IMR-90 (cell line): ENCODE results near the gene PIAS2. TPM values are rescaled to one million over a fixed set of nuclear protein-coding genes. Genes with fewer than 3 reads are reported as not detected.

Experiments used
- ATAC-seq: fragments of 200-7000 bp; cut with Tn5 transposase; 2 replicates; pipeline ENCODE4 v1.9.1; 2020; ENCODE audit warnings: low read depth, mild to moderate bottlenecking, moderate library complexity
- BruUV-seq: library from RNA; stranded (reverse); fragments of 400-500 nt; replicated peaks from 2 replicates; lab custom pipeline; 2021; lab: Mats Ljungman, UMichigan
- CTCF ChIA-PET: fragments of 300-600 bp; formaldehyde crosslinking; extraction: SDS; loops from one replicate; lab custom pipeline; 2021; ENCODE audit warnings: antibody characterized with exemption; lab: Yijun Ruan, JAX
- POLR2A ChIA-PET: fragments of 300-600 bp; sonication (Branson Sonifier 250); formaldehyde crosslinking; loops from one replicate; lab custom pipeline; 2022; ENCODE audit warnings: antibody characterized with exemption; ENCODE audit not compliant: unreplicated experiment; lab: Charles Lee
- DNase-seq: peaks from one replicate; pipeline ENCODE4 v3.0.0; 2013
- H2AFZ ChIP-seq: replicated peaks from 2 replicates; pipeline ENCODE3; 2013; ENCODE audit warnings: low read length, mild to moderate bottlenecking; ENCODE audit not compliant: poor library complexity
- H2AK5ac ChIP-seq: 2 replicates; pipeline ENCODE4 v1.6.1; 2013; ENCODE audit warnings: low read depth, low read length, inconsistent platforms
- H2AK9ac ChIP-seq: replicated peaks from 2 replicates; pipeline ENCODE3; 2013; ENCODE audit warnings: mild to moderate bottlenecking, low read depth, low read length, moderate library complexity; ENCODE audit not compliant: poor library complexity
- H2BK120ac ChIP-seq: 2 replicates; pipeline ENCODE4 v1.6.1; 2013; ENCODE audit warnings: low read depth, low read length, inconsistent platforms
- H2BK15ac ChIP-seq: 3 replicates; pipeline ENCODE4 v1.6.1; 2013; ENCODE audit warnings: low read depth, low read length, inconsistent platforms
- H2BK20ac ChIP-seq: 2 replicates; pipeline ENCODE4 v1.6.1; 2013; ENCODE audit warnings: low read depth, mild to moderate bottlenecking, inconsistent platforms, low read length, moderate library complexity
- H2BK5ac ChIP-seq: 2 replicates; pipeline ENCODE4 v1.6.1; 2013; ENCODE audit warnings: mild to moderate bottlenecking, low read depth, low read length, inconsistent platforms; ENCODE audit not compliant: poor library complexity, severe bottlenecking
- H3K14ac ChIP-seq: replicated peaks from 2 replicates; pipeline ENCODE4 v1.6.1; 2013; ENCODE audit warnings: low read depth, low read length, inconsistent platforms
- H3K18ac ChIP-seq: 2 replicates; pipeline ENCODE4 v1.6.1; 2013; ENCODE audit warnings: low read depth, low read length, control low read depth
- H3K23ac ChIP-seq: 2 replicates; pipeline ENCODE4 v1.6.1; 2013; ENCODE audit warnings: low read depth, low read length, inconsistent platforms
- H3K27ac ChIP-seq: 2 replicates; pipeline ENCODE4 v1.5.1; 2013; ENCODE audit warnings: mild to moderate bottlenecking, control low read depth, low read length; ENCODE audit not compliant: insufficient read depth
- H3K27me3 ChIP-seq: 2 replicates; pipeline ENCODE4 v1.6.1; 2013; ENCODE audit warnings: low read length; ENCODE audit not compliant: control insufficient read depth, insufficient read depth
- H3K36me3 ChIP-seq: 2 replicates; pipeline ENCODE4 v1.6.1; 2013; ENCODE audit warnings: low read length, mixed read lengths; ENCODE audit not compliant: control insufficient read depth, insufficient read depth
- H3K4ac ChIP-seq: 2 replicates; pipeline ENCODE4 v1.6.1; 2013; ENCODE audit warnings: low read depth, low read length, inconsistent platforms
- H3K4me1 ChIP-seq: 2 replicates; pipeline ENCODE4 v1.6.1; 2013; ENCODE audit warnings: low read length, mixed read lengths; ENCODE audit not compliant: control insufficient read depth, insufficient read depth
- H3K4me2 ChIP-seq: 2 replicates; pipeline ENCODE4 v1.6.1; 2013; ENCODE audit warnings: low read depth, mild to moderate bottlenecking, control low read depth, low read length, moderate library complexity
- H3K4me3 ChIP-seq: 2 replicates; pipeline ENCODE4 v1.5.1; 2013; ENCODE audit warnings: low read depth, mild to moderate bottlenecking, control low read depth, low read length, moderate library complexity; ENCODE audit not compliant: insufficient read depth
- H3K56ac ChIP-seq: 2 replicates; pipeline ENCODE4 v1.6.1; 2013; ENCODE audit warnings: low read length, inconsistent platforms; ENCODE audit not compliant: insufficient read depth; ENCODE audit errors: extremely low read depth
- H3K79me1 ChIP-seq, 2 experiments: 2 replicates each; pipeline ENCODE4 v1.6.1; 2013; ENCODE audit warnings: low read length in 2 of 2, inconsistent platforms in 1 of 2, low read depth in 1 of 2
- H3K9ac ChIP-seq: 2 replicates; pipeline ENCODE4 v1.6.1; 2013; ENCODE audit warnings: low read depth, low read length, control low read depth
- H3K9me1 ChIP-seq: 2 replicates; pipeline ENCODE4 v1.6.1; 2013; ENCODE audit warnings: low read length, inconsistent platforms; ENCODE audit not compliant: insufficient read depth
- H3K9me3 ChIP-seq: 2 replicates; pipeline ENCODE4 v1.6.1; 2013; ENCODE audit warnings: low read length; ENCODE audit not compliant: control insufficient read depth, insufficient read depth
- H4K20me1 ChIP-seq: 2 replicates; pipeline ENCODE4 v1.6.1; 2013; ENCODE audit warnings: low read length, inconsistent platforms; ENCODE audit not compliant: insufficient read depth
- H4K5ac ChIP-seq: 2 replicates; pipeline ENCODE4 v1.6.1; 2013; ENCODE audit warnings: mild to moderate bottlenecking, low read depth, low read length, control low read depth
- H4K8ac ChIP-seq, 2 experiments: 2 replicates each; pipeline ENCODE4 v1.6.1; 2013; ENCODE audit warnings: low read depth in 2 of 2, low read length in 2 of 2, control low read depth in 1 of 2, inconsistent platforms in 1 of 2
- H4K91ac ChIP-seq: 2 replicates; pipeline ENCODE4 v1.6.1; 2013; ENCODE audit warnings: low read depth, low read length, inconsistent platforms; ENCODE audit not compliant: insufficient read depth
- BHLHE40 ChIP-seq: fragments of 150-350 bp; IDR thresholded peaks from 2 replicates; pipeline ENCODE4 v1.6.1; 2016; ENCODE audit warnings: mild to moderate bottlenecking, low read depth, low read length
- CEBPB ChIP-seq: IDR thresholded peaks from 2 replicates; pipeline ENCODE4 v1.6.1; 2012; ENCODE audit warnings: low read depth, low read length, improper control_type of control experiment
- CHD1 ChIP-seq: IDR thresholded peaks from 2 replicates; pipeline ENCODE4 v1.6.1; 2012; ENCODE audit warnings: low read depth, low read length, improper control_type of control experiment
- FOS ChIP-seq: fragments of 150-350 bp; IDR thresholded peaks from 2 replicates; pipeline ENCODE4 v1.6.1; 2016; ENCODE audit warnings: low read depth, low read length
- MAFK ChIP-seq: IDR thresholded peaks from 2 replicates; pipeline ENCODE4 v1.6.1; 2012; ENCODE audit warnings: low read depth, low read length, improper control_type of control experiment
- MAZ ChIP-seq: IDR thresholded peaks from 2 replicates; pipeline ENCODE4 v1.6.1; 2012; ENCODE audit warnings: low read depth, mild to moderate bottlenecking, low read length, improper control_type of control experiment, moderate library complexity, borderline replicate concordance
- MXI1 ChIP-seq: IDR thresholded peaks from 2 replicates; pipeline ENCODE4 v1.6.1; 2012; ENCODE audit warnings: low read depth, mild to moderate bottlenecking, low read length, moderate library complexity, borderline replicate concordance
- NFE2L2 ChIP-seq: fragments of 150-350 bp; IDR thresholded peaks from 2 replicates; pipeline ENCODE4 v1.6.1; 2016; ENCODE audit warnings: low read depth, mild to moderate bottlenecking, low read length
- POLR2A ChIP-seq: IDR thresholded peaks from 2 replicates; pipeline ENCODE4 v1.6.1; 2012; ENCODE audit warnings: mild to moderate bottlenecking, low read depth, low read length
- RAD21 ChIP-seq: IDR thresholded peaks from 2 replicates; pipeline ENCODE4 v1.6.1; 2012; ENCODE audit warnings: low read length, improper control_type of control experiment
- RCOR1 ChIP-seq: IDR thresholded peaks from 2 replicates; pipeline ENCODE4 v1.6.1; 2012; ENCODE audit warnings: mild to moderate bottlenecking, low read length, improper control_type of control experiment; ENCODE audit not compliant: insufficient replicate concordance
- RFX5 ChIP-seq: IDR thresholded peaks from 2 replicates; pipeline ENCODE4 v1.8.0; 2012; ENCODE audit warnings: low read depth, mild to moderate bottlenecking, low read length, moderate library complexity
- SMC3 ChIP-seq: fragments of 150-350 bp; IDR thresholded peaks from 2 replicates; pipeline ENCODE4 v1.6.1; 2016; ENCODE audit warnings: low read depth, mild to moderate bottlenecking, antibody characterized with exemption, low read length, moderate library complexity
- WGBS, 2 experiments: methylation state at CpG; one replicate each; pipeline versions ENCODE4 v1.1.5 to v1.1.7; 2013; ENCODE audit warnings: missing lambda C conversion rate in 2 of 2; ENCODE audit not compliant: insufficient read length in 1 of 2; ENCODE audit errors: extremely low coverage in 2 of 2; 5-methylcytosine and 5-hydroxymethylcytosine counted together
- dilution Hi-C: fragments of 300-500 bp; cut with HindIII; formaldehyde crosslinking; loops from one replicate; pipeline ENCODE4 v1.14.3; 2018; ENCODE audit warnings: low sequenced_read_pairs; ENCODE audit not compliant: unreplicated experiment
- in situ Hi-C: fragments of 300-500 bp; cut with MboI; formaldehyde crosslinking; loops from 3 replicates; pipeline ENCODE4 v1.14.3; 2019; ENCODE audit warnings: low sequenced_read_pairs, inconsistent platforms, mixed read lengths
- intact Hi-C: fragments of 100-400 bp; cut with micrococcal nuclease; formaldehyde crosslinking; loops from 2 replicates; pipeline ENCODE4 v1.10.0; 2022
- polyA plus RNA-seq, 3 experiments: library from polyadenylated mRNA; depleted of rRNA; stranded (reverse); fragments of >200 nt; gene quantifications; 2 replicates each; pipeline ENCODE4 v1.2.3, GENCODE V29; 2012; ENCODE audit warnings: low replicate concordance in 1 of 3
- total RNA-seq: library from RNA; depleted of rRNA; stranded (reverse); fragments of >200 nt; gene quantifications from 2 replicates; pipeline ENCODE4 v1.2.3, GENCODE V29; 2012
- TF ChIP-seq, protein P1 (sequence below): fragments of 150-350 bp; IDR thresholded peaks from 2 replicates; pipeline ENCODE4 v1.6.1; 2017; ENCODE audit warnings: mild to moderate bottlenecking, antibody characterized with exemption, low read length, low read depth
- TF ChIP-seq, protein P2 (sequence below): conservative IDR thresholded peaks from 2 replicates; pipeline ENCODE4 v1.5.1; 2012; ENCODE audit warnings: mild to moderate bottlenecking, low read depth, low read length, improper control_type of control experiment
- TF ChIP-seq, protein P3 (sequence below): fragments of 150-350 bp; IDR thresholded peaks from 2 replicates; pipeline ENCODE4 v1.6.1; 2016; ENCODE audit warnings: low read depth, mild to moderate bottlenecking, low read length, moderate library complexity, borderline replicate concordance

PIAS2 gene
- total and polyA plus RNA-seq, 2 of the 4 experiments (the other 2 are of a cell fraction), result 15.1 to 28.9 TPM

DNA sequence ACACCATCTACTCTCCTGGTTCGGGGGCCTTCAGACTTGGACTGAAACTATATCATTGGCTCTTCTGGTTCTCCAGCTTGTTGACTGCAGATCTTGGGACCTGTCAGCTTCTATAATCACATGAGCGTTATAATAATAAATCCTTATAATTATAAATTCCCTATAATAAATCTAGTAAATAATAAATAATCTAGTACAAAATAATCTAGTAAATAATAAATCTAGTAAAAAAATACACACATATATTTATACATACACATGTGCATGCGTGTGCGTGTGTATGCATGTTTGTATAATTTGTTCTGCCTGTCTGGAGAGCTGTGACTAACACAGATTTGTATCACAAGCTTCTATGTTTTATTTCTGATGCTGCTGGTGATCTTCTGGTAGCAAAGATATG lies 40.9 kb upstream of the PIAS2 start:
- no TSS peak for BruUV-seq
- WGBS, 2 experiments, result no CpG with 5 or more reads among the region's 4 CpGs
- DNase-seq, result no peak

More for the DNA sequence above, 40.9 kb upstream of the PIAS2 start:
- no peak overlapping the region for H3K18ac ChIP-seq
- dilution Hi-C loops (no loop called here), intact Hi-C loops (no loop called here), in situ Hi-C loops (no loop called here)
- no peaks in the 10 kb centered on the region for H3K79me1 ChIP-seq
- H3K27ac ChIP-seq, result no peak overlapping the region
- H3K4me2 ChIP-seq, result no peak overlapping the region
- H3K9ac ChIP-seq, result no peak overlapping the region
- ChIA-PET POLR2A (no interaction called here), CTCF (interaction anchor here (0.7 kb wide), 1 partner anchor 1392 kb away, joined by 4 read pairs; no protein-coding TSS in a partner anchor)
- H2BK20ac ChIP-seq, result no peak overlapping the region
- no peak overlapping the region for H2AK9ac ChIP-seq
- no peak overlapping the region for H3K56ac ChIP-seq
- no peak overlapping the region for H3K14ac ChIP-seq
- no peak overlapping the region for H3K23ac ChIP-seq
- H3K36me3 ChIP-seq, result no peaks in the 10 kb centered on the region
- no peak overlapping the region for H2BK5ac ChIP-seq
- H4K91ac ChIP-seq, result no peak overlapping the region
- no peaks in the 10 kb centered on the region for H3K27me3 ChIP-seq
- no peaks in the 10 kb centered on the region for H3K9me1 ChIP-seq
- no peak overlapping the region for H4K8ac ChIP-seq
- no peak overlapping the region for H3K4ac ChIP-seq
- TF ChIP-seq, protein P1, sequence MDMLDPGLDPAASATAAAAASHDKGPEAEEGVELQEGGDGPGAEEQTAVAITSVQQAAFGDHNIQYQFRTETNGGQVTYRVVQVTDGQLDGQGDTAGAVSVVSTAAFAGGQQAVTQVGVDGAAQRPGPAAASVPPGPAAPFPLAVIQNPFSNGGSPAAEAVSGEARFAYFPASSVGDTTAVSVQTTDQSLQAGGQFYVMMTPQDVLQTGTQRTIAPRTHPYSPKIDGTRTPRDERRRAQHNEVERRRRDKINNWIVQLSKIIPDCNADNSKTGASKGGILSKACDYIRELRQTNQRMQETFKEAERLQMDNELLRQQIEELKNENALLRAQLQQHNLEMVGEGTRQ, result no peak
- TF ChIP-seq RCOR1 (no peak), RAD21 (no peak), MAFK (no peak), NFE2L2 (no peak), SMC3 (no peak), POLR2A (no peak), BHLHE40 (no peak), MAZ (no peak), CHD1 (no peak), FOS (no peak), RFX5 (no peak), CEBPB (no peak), MXI1 (no peak)
- TF ChIP-seq, protein P2, sequence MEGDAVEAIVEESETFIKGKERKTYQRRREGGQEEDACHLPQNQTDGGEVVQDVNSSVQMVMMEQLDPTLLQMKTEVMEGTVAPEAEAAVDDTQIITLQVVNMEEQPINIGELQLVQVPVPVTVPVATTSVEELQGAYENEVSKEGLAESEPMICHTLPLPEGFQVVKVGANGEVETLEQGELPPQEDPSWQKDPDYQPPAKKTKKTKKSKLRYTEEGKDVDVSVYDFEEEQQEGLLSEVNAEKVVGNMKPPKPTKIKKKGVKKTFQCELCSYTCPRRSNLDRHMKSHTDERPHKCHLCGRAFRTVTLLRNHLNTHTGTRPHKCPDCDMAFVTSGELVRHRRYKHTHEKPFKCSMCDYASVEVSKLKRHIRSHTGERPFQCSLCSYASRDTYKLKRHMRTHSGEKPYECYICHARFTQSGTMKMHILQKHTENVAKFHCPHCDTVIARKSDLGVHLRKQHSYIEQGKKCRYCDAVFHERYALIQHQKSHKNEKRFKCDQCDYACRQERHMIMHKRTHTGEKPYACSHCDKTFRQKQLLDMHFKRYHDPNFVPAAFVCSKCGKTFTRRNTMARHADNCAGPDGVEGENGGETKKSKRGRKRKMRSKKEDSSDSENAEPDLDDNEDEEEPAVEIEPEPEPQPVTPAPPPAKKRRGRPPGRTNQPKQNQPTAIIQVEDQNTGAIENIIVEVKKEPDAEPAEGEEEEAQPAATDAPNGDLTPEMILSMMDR, result no peak
- TF ChIP-seq, protein P3, sequence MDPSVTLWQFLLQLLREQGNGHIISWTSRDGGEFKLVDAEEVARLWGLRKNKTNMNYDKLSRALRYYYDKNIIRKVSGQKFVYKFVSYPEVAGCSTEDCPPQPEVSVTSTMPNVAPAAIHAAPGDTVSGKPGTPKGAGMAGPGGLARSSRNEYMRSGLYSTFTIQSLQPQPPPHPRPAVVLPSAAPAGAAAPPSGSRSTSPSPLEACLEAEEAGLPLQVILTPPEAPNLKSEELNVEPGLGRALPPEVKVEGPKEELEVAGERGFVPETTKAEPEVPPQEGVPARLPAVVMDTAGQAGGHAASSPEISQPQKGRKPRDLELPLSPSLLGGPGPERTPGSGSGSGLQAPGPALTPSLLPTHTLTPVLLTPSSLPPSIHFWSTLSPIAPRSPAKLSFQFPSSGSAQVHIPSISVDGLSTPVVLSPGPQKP, result no peak
- H4K20me1 ChIP-seq, result no peaks in the 10 kb centered on the region
- H3K4me3 ChIP-seq, result no peak overlapping the region
- no peaks in the 10 kb centered on the region for H3K4me1 ChIP-seq
- H2BK15ac ChIP-seq, result no peak overlapping the region
- ATAC-seq, result no peak
- no peak overlapping the region for H2AK5ac ChIP-seq
- peaks cover 1% of the 10 kb centered on the region; the same call in 1 of the 2 replicates for H3K9me3 ChIP-seq
- no peak overlapping the region for H4K5ac ChIP-seq
- no peak overlapping the region for H2AFZ ChIP-seq
- no peak overlapping the region for H2BK120ac ChIP-seq
